Esophagus (tissue), 2 donors: ENCODE measurements around the gene NFASC. TPM values are rescaled to one million over a fixed set of nuclear protein-coding genes. Genes with fewer than 3 reads are reported as not detected.

Source experiments
- H3K27ac ChIP-seq, 2 donors: one replicate each; pipeline ENCODE4 v1.5.1; 2013; ENCODE audit warnings: low read depth in 2 of 2, mild to moderate bottlenecking in 2 of 2, inconsistent platforms in 1 of 2, low read length in 1 of 2, moderate library complexity in 1 of 2
- H3K27me3 ChIP-seq, 2 donors: one replicate each; pipeline ENCODE4 v1.6.1; 2013; ENCODE audit warnings: low read length in 2 of 2, control low read depth in 1 of 2, mild to moderate bottlenecking in 1 of 2; ENCODE audit not compliant: insufficient read depth in 2 of 2, control insufficient read depth in 1 of 2
- H3K36me3 ChIP-seq, 2 donors: one replicate each; pipeline ENCODE4 v1.6.1; 2013; ENCODE audit warnings: low read length in 1 of 2; ENCODE audit not compliant: control insufficient read depth in 2 of 2, insufficient read depth in 2 of 2
- H3K4me1 ChIP-seq, 2 donors: one replicate each; pipeline ENCODE4 v1.6.1; 2013; ENCODE audit warnings: low read length in 1 of 2; ENCODE audit not compliant: control insufficient read depth in 2 of 2, insufficient read depth in 2 of 2
- H3K4me3 ChIP-seq, 2 donors: one replicate each; pipeline ENCODE4 v1.5.1; 2013; ENCODE audit warnings: low read length in 2 of 2, mild to moderate bottlenecking in 2 of 2, low read depth in 1 of 2, moderate library complexity in 1 of 2
- H3K9me3 ChIP-seq, 2 donors: one replicate each; pipeline ENCODE4 v1.6.1; 2013; ENCODE audit warnings: mild to moderate bottlenecking in 2 of 2, low read depth in 1 of 2, low read length in 1 of 2, moderate library complexity in 1 of 2; ENCODE audit not compliant: control insufficient read depth in 2 of 2, insufficient read depth in 1 of 2
- WGBS, 2 donors: extraction: QIAGEN DNeasy Blood & Tissue Kit; methylation state at CpG; one replicate each; pipeline ENCODE4 v1.1.7; 2013; 5-methylcytosine and 5-hydroxymethylcytosine counted together
- polyA plus RNA-seq, 2 donors: library from polyadenylated mRNA; stranded (reverse); fragments of 200-250 nt; gene quantifications; one replicate each; pipeline ENCODE4 v1.2.3, GENCODE V29; 2013
- donor health status: healthy with polysubstance abuse.
- donor health status: Bipolar disorder and iron deficiency.

Gene NFASC
- polyA plus RNA-seq, 2 donors = 6.0 to 10.6 TPM

DNA sequence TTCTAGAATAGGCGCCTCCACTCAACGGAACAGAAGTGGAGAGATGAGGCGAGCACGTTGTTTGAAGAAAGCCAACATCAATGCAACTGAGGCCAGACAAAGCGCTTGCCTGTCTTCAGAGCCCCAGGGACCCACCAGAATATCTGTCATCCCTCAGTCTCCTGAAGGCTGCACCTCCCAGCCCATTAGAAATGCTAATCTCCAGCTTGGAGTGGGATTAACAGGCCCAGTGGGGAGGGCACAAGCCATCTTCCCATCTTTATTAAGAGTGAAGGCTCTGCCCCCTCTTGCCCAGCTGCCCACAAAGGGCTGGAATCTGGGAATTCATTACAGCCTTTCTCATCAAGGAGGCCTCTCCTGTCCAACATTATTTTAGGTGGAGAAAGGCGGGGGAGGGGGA is 155.5 kb downstream of the NFASC start:
- 82 to 86% methylated on average over 6 of the region's 6 CpGs for WGBS, 2 donors
- no peak overlapping the region for H3K4me3 ChIP-seq
- H3K9me3 ChIP-seq = no peaks in the 10 kb centered on the region
- peaks cover 0 to under 1% of the 10 kb centered on the region in 2 donors for H3K27me3 ChIP-seq
- no peak overlapping the region for H3K27ac ChIP-seq
- H3K36me3 ChIP-seq = no peaks in the 10 kb centered on the region
- H3K4me1 ChIP-seq = no peaks in the 10 kb centered on the region

DNA sequence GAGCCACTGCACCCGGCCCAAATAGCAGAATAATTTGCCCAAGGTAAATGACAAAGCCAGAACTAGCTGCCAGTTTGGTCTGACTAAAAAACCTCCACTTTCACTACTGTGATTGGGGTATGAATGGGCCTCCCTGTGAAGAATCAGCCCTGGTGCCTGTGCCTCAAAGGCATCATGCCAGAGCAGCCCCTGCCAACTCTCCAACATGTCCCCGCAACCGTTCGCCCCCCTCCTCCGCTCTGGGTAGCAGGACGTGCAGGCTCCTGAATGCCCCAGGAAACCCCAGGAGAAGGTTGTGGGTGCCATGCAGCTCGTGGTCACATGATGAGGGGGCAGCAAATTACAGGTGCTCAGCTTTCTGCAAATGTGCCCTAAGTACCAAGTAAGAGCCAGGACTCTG is 157.7 kb downstream of the NFASC start:
- Histone ChIP-seq H3K36me3 (no peaks in the 10 kb centered on the region), H3K27me3 (peaks cover 0 to 2% of the 10 kb centered on the region in 2 donors), H3K27ac (no peak overlapping the region), H3K4me1 (no peaks in the 10 kb centered on the region), H3K9me3 (no peaks in the 10 kb centered on the region), H3K4me3 (no peak overlapping the region)
- 66 to 72% methylated on average over 7 of the region's 7 CpGs for WGBS, 2 donors

DNA sequence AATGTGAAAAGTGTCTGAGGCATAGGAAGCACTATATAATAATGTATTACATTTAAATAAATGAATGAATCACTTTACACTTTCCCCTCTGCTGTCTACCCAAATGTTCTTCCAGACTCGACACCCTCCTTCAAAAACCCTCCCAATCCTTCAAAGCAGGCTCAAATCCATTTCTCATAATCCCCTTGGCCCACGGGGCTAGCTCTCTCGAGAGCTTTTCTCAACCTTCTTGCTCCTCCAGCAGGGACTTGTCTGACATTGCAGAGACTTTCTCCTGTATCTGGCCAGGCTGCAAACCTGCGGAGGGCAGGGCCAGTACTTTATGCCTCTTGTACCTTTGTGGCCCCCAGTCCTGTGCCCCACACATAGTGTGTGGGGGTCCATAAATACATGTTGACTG is 158.3 kb downstream of the NFASC start:
- Histone ChIP-seq H3K27me3 (peaks cover 0 to 2% of the 10 kb centered on the region in 2 donors), H3K27ac (no peak overlapping the region), H3K4me3 (no peak overlapping the region), H3K9me3 (no peaks in the 10 kb centered on the region), H3K4me1 (no peaks in the 10 kb centered on the region), H3K36me3 (no peaks in the 10 kb centered on the region)
- 52 to 56% methylated on average over 4 of the region's 4 CpGs for WGBS, 2 donors

DNA sequence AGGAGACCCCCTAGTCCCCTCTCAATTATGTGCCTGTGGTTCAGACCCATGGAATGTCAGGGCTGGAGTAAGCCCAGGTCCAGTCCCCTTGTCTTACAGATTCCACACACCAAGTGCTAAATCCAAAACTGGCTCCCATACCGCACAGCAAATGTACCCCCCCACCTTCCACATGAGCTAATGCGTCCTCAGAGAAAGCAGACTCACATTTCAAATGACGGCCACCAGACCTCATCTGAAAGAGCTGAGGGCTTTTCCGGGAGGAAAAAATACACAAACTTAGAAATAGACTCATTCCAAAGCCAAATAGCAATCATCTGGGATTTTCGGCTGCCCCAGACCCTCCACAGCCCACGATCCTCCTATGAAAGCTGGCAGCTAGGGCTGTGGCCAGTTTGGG is 159.6 kb downstream of the NFASC start:
- H3K36me3 ChIP-seq = no peaks in the 10 kb centered on the region
- no peak overlapping the region for H3K27ac ChIP-seq
- H3K4me3 ChIP-seq = no peak overlapping the region
- H3K9me3 ChIP-seq = no peaks in the 10 kb centered on the region
- H3K4me1 ChIP-seq = no peaks in the 10 kb centered on the region
- H3K27me3 ChIP-seq = peaks cover 0 to 2% of the 10 kb centered on the region in 2 donors
- WGBS, 2 donors = 63 to 71% methylated on average over 6 of the region's 6 CpGs

DNA sequence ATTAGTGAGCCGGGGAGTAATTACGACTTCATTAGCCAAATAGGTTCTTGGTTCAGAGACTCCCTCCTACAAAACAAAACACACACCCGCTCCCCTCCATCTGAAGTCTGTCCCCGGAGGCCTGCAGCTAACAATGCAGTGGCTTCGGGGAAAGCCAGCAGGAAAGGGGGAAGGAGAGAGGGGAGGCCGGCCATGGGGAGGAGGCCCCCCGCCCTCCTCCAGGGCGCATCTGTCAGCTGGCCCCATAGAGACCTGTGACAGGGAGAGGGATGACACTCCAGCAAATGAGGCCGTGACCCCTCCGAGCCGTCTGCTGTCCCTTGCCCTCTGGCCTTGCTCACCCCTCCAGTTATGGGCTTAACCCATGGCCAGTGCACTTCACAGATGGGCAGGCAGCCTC is 160.2 kb downstream of the NFASC start:
- Histone ChIP-seq H3K9me3 (peaks cover 0 to 4% of the 10 kb centered on the region in 2 donors), H3K27me3 (peaks cover 0 to 5% of the 10 kb centered on the region in 2 donors), H3K4me1 (no peaks in the 10 kb centered on the region), H3K36me3 (no peaks in the 10 kb centered on the region), H3K27ac (no peak overlapping the region), H3K4me3 (no peak overlapping the region)
- 64 to 65% methylated on average over 9 to 11 of the region's 11 CpGs for WGBS, 2 donors

DNA sequence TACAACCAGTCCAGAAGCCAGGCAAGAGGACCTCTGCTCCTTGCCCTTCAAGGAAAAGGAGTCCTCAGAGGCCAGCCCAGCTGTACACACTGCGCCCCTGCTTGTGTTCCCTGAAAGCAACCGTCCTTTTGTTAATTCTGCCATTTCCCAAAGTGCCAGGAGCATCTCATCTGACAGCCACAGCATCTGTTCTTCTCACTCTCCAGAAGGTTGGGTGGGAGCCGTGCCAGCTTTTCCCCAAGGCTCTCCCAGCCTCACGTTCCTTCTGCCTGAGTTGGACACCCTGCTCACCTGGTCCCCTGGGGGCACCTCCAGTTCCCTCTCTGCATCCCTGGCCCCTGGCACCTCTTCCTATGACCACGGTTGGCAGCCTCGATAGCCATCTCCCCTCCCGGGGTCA is 161.8 kb downstream of the NFASC start:
- Histone ChIP-seq H3K9me3 (peaks cover 0 to 6% of the 10 kb centered on the region in 2 donors), H3K4me1 (no peaks in the 10 kb centered on the region), H3K27ac (no peak overlapping the region), H3K27me3 (peaks cover 0 to 7% of the 10 kb centered on the region in 2 donors), H3K36me3 (no peaks in the 10 kb centered on the region), H3K4me3 (no peak overlapping the region)
- 78 to 86% methylated on average over 7 of the region's 7 CpGs for WGBS, 2 donors

DNA sequence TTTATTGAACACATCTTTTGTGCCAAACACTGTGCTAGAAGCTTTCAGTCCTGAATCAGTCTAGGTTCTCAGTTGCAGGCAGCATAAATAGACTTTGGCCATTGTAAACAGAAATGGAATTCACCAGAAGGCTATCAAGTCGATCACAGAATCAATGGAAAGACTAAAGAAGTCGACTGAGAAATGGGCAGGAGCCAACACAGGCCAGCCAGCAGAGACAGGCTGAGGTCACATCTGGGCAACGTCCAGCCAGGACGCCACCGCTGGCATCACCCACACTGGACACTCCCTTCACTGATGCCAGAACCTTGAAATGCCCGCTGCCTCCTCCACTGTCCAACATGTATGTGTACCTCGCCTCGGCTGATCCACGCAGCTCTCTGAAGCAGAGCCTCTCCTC is 166.9 kb downstream of the NFASC start:
- Histone ChIP-seq H3K27me3 (peaks cover 0 to 4% of the 10 kb centered on the region in 2 donors), H3K4me1 (no peaks in the 10 kb centered on the region), H3K36me3 (no peaks in the 10 kb centered on the region), H3K4me3 (no peak overlapping the region), H3K9me3 (peaks cover 0 to 6% of the 10 kb centered on the region in 2 donors), H3K27ac (no peak overlapping the region)
- WGBS, 2 donors = 85 to 87% methylated on average over 9 of the region's 9 CpGs

DNA sequence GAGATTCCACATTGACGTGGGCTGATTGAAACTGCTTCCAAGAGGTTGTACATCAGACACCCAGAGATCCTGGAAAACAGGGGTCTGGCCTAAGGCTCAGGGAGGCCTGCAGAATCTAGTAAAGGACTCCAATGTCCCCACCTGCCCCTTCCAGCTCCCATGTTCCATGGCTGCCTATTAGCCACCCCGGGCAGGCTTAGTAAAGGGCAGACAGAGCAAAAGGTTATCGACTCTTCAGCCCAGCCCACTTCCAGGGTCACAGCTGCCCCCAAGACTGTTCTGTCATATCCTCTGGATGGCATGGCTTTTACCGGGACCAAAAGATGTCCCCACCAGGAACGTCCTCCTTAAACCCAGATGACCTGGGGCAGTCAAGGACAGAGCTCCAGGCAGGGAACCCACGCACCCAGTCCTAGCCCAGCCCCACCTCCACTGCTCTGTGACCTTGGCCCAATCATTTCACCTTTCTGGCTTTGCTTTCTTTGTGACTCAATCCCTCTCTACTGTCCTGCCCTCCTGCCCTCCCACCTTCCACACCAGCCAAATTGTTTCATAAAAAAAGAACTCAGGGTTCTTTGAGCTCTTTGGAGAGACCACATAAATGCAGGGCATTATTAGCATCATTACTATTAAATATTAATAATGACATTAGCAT is 167.6 kb downstream of the NFASC start:
- peaks cover 0 to 4% of the 10 kb centered on the region in 2 donors for H3K27me3 ChIP-seq

DNA sequence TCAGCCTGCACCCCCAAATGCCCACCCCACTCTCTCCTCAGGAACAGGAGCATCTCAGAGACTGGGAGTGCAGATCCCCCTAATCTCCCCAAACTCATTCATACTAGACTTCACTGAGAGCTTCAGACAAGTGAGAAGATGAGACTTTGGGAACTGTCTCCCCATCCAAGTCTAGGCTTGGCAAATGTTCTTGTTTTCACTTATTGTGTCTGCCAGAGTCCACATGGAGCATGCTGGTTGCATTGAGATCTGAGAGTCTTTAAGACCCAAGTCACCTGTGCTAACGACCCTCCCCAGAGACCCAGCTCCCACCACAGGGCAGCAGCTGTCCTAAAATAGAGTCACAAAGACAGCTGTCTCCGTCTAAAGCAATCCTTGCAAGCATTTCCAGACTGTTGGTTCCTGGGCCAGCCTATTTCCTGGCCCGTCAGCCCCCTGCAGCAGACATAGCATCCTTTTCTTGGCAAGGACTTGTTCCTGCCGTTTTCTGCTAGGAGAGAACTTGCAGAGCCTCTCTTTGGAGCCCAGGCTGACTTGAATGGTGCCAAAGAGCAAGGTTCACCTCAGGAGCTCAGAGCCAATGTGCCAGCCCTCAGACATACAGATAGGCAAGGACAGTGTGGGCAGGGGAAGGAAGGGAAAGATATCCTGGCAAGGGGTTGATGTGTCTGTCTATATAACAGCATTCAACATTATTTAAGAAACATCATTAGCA is 170.5 kb downstream of the NFASC start:
- H3K9me3 ChIP-seq = peaks cover 0 to 3% of the 10 kb centered on the region in 2 donors
- WGBS, 2 donors = 30 to 35% methylated on average over 4 of the region's 4 CpGs
- peaks cover 8 to 10% of the 10 kb centered on the region in 2 donors for H3K27me3 ChIP-seq
- H3K4me3 ChIP-seq = no peak overlapping the region
- H3K36me3 ChIP-seq = no peaks in the 10 kb centered on the region
- H3K27ac ChIP-seq = no peak overlapping the region
- no peaks in the 10 kb centered on the region for H3K4me1 ChIP-seq

More for the DNA sequence above, 167.6 kb downstream of the NFASC start:
- WGBS, 2 donors = 78 to 81% methylated on average over 6 of the region's 6 CpGs
- H3K4me3 ChIP-seq = no peak overlapping the region
- H3K4me1 ChIP-seq = no peaks in the 10 kb centered on the region
- H3K27ac ChIP-seq = no peak overlapping the region
- H3K9me3 ChIP-seq = peaks cover 0 to 6% of the 10 kb centered on the region in 2 donors
- H3K36me3 ChIP-seq = no peaks in the 10 kb centered on the region
